GM19193 (cell line): Measurements from ENCODE around the gene COBL.

Source experiments
- POLR2A ChIP-seq: IDR thresholded peaks from 4 replicates; pipeline ENCODE4 v1.6.1; 2011; ENCODE audit not compliant: insufficient read depth, insufficient read length; ENCODE audit errors: extremely low read depth

Gene COBL

GRCh38 chr7:51299391-51300133, 17.0 kb downstream of the COBL start:
- no peak for TF ChIP-seq POLR2A

GRCh38 chr7:51298912-51299311, 17.7 kb downstream of the COBL start:
- no peak for TF ChIP-seq POLR2A

GRCh38 chr7:51297986-51298385, 18.6 kb downstream of the COBL start:
- TF ChIP-seq POLR2A: no peak

- no peak for TF ChIP-seq POLR2A
Observed at GRCh38 chr7:51295440-51296245, 21.0 kb downstream of the COBL start.

GRCh38 chr7:51292596-51292995, 24.0 kb downstream of the COBL start:
- TF ChIP-seq POLR2A: no peak

GRCh38 chr7:51290702-51291540, 25.7 kb downstream of the COBL start:
- no peak for TF ChIP-seq POLR2A

GRCh38 chr7:51290304-51290637, 26.3 kb downstream of the COBL start:
- TF ChIP-seq POLR2A: no peak

- no peak for TF ChIP-seq POLR2A
Observed at GRCh38 chr7:51289623-51290303, 26.8 kb downstream of the COBL start.

GRCh38 chr7:51288896-51289622, 27.6 kb downstream of the COBL start:
- TF ChIP-seq POLR2A: no peak

GRCh38 chr7:51286401-51286800, 30.2 kb downstream of the COBL start:
- TF ChIP-seq POLR2A: no peak

GRCh38 chr7:51280156-51280555, 36.5 kb downstream of the COBL start:
- TF ChIP-seq POLR2A: no peak

- TF ChIP-seq POLR2A: no peak
Observed at GRCh38 chr7:51279391-51280023, 37.1 kb downstream of the COBL start.

- no peak for TF ChIP-seq POLR2A
Observed at GRCh38 chr7:51278797-51279196, 37.8 kb downstream of the COBL start.

- no peak for TF ChIP-seq POLR2A
Observed at GRCh38 chr7:51276967-51277366, 39.6 kb downstream of the COBL start.
